GM19239 (cell line): ENCODE results near the gene DEDD.

ENCODE experiments used
- DNase-seq: peaks from one replicate; pipeline ENCODE4 v3.0.0; 2011; ENCODE audit warnings: low spot score; ENCODE audit not compliant: insufficient read length
- FAIRE-seq: peaks from 2 replicates; lab custom pipeline; 2011; peaks lifted over from hg19 to GRCh38; lab: Jason Lieb, UNC

Gene DEDD

DNA sequence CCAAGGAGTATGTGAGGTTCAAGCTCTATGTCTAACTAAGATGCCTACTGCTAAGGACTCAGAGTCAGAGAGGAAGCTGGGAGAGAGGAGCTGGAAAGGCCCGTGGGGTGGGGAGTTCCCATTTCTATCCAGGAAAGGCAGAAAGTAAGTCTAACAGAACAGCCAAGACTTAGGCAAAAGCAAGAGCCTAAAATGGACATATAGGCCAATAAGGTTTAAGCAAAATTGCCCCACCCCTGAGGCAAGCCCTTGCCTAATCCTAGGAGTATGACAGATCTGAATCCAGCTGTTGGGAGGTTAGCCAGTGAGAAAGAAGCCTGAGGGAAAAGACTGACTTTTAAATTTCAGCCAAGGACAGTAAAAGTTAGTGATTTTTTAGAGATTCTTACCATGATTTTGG is 35.9 kb downstream of the DEDD start:
- no peak for DNase-seq

GRCh38 chr1:161096015-161096414 is 36.5 kb downstream of the DEDD start:
- FAIRE-seq, result peak; percentile 44
- peak; percentile 59 for DNase-seq

More for the DNA sequence above, 35.9 kb downstream of the DEDD start:
- FAIRE-seq, result peak; percentile 37

DNA sequence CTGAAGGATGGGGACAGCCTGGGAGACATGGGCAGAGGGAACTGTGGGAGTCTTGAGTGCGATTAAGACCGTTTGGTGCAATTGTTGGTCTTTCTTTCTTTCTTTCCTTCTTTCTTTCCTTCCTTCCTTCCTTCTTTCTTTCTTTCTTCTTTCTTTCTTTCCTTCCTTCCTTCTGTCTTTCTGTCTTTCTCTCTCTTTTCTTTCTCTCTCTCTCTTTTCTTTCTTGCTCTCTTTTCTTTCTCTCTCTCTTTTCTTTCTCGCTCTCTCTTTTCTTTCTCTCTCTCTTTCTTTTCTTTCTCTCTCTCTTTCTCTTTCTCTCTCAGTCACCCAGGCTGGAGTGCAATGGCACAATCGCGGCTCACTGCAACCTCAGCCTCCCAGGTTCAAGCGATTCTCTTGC is 37.2 kb downstream of the DEDD start:
- no peak for FAIRE-seq

GRCh38 chr1:161094481-161094880 is 38.0 kb downstream of the DEDD start:
- DNase-seq, result no peak
- FAIRE-seq, result no peak

More for the DNA sequence above, 37.2 kb downstream of the DEDD start:
- no peak for DNase-seq

DNA sequence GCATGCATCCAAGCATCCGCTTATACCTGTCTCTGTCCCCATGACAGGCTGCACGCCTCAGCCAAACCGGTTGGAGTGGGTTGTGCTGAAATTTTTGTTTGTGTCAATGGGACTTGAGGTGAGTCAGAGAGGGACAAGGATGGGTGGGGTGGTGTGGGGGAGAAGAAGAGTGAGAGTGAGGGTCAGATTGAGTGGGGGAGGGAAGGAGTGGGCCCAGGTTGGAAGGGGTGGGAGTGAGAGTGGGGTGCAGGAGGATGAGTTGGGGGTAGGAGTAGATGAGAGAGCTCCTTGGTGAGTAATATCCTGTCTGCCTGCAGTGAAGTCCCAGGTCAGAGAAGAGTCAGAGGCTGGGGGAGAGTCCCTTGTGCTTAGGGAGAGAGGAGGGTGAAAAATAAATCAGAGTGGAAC is 39.8 kb downstream of the DEDD start:
- DNase-seq (no peak), FAIRE-seq (no peak)

DNA sequence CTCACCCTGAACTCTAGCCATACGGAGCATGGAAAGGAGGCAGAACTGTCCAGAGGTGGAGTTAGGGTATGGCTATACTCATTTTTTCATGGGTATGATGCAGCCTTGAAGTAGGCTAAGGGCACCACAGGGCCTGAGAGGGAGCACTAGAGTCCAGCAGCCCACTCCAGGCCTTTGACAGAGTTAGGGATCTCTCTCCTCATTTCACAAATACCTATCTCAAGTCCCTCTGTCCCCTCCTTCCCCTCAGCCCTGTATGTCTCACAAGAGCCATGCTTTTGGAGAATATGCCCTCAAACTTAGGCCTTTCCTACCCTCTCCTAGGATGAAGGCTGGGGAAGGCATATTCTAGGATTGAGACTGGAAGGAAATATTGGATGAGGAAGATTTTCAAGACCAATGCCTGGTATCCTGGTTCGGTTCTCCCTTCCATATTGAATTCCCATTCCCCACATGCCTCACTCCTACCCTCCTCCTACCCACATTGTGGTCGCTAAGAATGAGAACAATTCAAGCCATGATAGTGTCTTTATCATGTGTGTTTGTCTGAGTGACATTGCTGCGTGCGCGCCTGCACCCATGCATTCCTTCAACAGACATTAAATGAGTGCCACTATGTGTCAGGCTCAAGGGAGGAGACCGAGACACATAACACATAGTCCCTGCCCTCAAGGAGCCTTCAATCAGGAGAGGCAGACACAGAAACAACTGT is 40.5 kb downstream of the DEDD start:
- FAIRE-seq (no peak), DNase-seq (no peak)

- DNase-seq, result no peak
- FAIRE-seq, result no peak
Observed at GRCh38 chr1:161091093-161091492, 41.4 kb downstream of the DEDD start.

DNA sequence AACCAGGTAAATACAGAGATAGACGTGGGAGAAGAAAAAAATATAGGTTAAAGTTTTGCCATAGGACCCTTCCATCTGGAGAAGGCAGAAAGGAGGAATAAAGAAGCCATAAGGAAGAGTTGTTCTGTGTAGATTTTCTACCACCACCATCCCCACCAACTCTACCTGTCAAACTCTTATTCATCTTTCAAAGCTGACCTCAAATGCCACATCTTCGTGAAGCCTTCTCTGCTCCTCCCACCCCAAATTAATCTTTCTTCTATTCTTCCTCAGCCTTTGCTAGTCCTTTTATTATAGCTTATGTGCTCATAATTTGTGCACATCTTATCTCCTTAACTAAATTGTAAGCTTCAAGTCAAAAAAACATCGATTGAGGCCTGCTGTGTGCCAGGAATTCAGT is 41.9 kb downstream of the DEDD start:
- DNase-seq (no peak), FAIRE-seq (no peak)

GRCh38 chr1:161089938-161090337 is 42.5 kb downstream of the DEDD start:
- FAIRE-seq (no peak), DNase-seq (no peak)

- no peak for DNase-seq
- FAIRE-seq, result no peak
Observed at GRCh38 chr1:161089251-161089924, 43.1 kb downstream of the DEDD start, which contains the start of gene NECTIN4. Gene NECTIN4 (minus strand): TSS chr1:161089558. CDS start chr1:161089296, 262 bp downstream.

GRCh38 chr1:161088587-161089110 is 43.8 kb downstream of the DEDD start:
- no peak for DNase-seq
- no peak for FAIRE-seq

DNA sequence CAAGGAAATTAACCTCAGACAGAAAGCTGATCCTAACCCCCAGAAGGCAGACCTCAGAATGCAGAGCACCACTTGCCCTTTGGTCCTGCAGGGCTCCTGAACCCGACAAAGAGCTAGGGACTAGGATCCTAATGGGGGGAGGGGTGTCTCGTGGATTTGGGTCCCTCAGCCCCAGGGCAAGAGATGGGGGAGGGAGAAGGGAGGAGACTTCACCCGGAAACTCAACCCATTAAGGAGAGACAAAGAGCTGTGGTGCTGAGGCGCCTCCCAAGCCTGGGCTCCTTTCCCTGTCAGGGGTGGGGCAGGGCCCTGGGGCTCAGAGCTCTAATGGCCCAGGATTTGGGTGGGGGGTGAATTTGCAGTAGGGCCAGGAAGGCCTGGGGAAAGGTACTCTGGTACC is 46.0 kb downstream of the DEDD start:
- DNase-seq (no peak), FAIRE-seq (no peak)

DNA sequence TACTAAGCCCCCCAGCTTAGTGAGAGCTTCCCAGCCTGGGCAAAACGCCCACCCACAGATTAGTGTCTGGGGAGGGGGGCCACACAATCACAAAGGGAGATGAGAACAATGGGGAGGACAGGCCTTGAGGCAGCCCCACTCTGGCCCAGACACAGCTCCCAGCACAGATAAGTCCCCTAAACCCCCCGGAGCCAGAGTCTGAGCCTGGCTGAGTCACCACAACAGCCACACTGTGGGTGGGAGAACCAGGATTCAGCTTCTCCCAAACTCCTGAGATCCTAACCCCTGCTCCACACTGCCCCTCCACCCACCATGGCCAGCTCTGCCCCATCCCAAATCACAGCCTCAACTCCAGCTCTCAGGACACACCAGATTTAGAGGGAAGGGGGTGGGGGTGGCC is 47.3 kb downstream of the DEDD start:
- DNase-seq, result no peak
- no peak for FAIRE-seq

DNA sequence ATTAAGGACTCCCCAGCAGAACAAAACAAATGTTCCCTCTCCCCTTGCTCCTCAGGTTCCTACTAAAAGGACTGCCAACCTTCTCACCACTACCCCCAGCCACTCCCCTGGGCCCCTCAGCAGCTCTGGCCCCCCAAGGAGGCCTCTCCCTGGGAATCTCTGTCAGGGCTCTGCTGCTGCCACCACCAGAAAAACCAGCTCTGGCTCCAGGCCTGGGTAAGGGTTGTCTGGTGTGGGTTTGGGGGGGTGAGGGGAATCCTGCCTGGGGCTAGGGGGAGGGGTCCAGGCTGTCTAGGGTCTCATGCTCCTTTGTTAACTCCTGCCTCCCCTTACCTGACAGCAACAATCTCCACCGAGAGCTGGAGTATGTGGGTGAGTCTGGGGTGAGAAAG is 47.9 kb downstream of the DEDD start:
- FAIRE-seq, result no peak

GRCh38 chr1:161083748-161084596 is 48.5 kb downstream of the DEDD start:
- DNase-seq (no peak), FAIRE-seq (no peak)

More for the DNA sequence above, 47.9 kb downstream of the DEDD start:
- no peak for DNase-seq

GRCh38 chr1:161082996-161083747 is 49.3 kb downstream of the DEDD start:
- DNase-seq (no peak), FAIRE-seq (no peak)

DNA sequence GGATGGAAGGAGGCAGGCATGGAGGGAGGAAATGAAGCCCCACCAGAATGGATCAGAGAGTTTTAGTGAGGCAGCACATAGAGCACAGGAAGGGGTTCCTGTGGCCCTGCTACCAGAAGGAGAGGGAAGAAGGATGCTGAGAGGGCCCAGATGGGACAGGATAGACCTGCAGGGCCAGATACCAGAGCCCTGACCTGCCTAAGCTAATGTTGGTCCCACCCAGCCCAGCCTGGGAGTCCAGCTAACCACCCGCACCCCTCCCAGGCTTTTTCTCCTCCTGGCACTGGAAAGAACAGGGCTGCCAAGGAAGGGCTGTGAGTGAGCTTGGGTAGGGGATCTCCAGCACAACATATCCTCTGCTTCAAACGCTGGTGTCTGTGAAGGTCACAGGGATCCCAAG is 50.0 kb downstream of the DEDD start:
- no peak for FAIRE-seq
- no peak for DNase-seq

DNA sequence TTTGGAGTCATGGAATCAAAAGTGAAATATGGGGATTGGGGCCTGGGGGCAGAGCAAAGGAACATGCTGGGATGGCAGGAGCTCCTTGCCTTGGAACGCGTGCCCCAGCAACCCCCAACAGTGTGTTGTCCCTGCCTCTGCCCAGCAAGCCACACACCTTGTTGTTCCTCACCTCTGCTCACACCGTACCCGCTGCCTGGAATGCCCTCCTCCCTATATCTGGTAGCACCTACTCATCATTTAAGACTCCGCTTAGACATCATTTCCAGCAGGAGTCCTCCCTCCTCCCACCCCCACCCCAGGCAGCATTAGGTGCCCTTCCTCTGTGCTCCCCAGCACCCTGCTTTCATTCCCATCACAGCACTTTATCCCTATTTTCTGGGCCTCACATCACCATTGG is 50.9 kb downstream of the DEDD start:
- DNase-seq, result no peak
- no peak for FAIRE-seq

DNA sequence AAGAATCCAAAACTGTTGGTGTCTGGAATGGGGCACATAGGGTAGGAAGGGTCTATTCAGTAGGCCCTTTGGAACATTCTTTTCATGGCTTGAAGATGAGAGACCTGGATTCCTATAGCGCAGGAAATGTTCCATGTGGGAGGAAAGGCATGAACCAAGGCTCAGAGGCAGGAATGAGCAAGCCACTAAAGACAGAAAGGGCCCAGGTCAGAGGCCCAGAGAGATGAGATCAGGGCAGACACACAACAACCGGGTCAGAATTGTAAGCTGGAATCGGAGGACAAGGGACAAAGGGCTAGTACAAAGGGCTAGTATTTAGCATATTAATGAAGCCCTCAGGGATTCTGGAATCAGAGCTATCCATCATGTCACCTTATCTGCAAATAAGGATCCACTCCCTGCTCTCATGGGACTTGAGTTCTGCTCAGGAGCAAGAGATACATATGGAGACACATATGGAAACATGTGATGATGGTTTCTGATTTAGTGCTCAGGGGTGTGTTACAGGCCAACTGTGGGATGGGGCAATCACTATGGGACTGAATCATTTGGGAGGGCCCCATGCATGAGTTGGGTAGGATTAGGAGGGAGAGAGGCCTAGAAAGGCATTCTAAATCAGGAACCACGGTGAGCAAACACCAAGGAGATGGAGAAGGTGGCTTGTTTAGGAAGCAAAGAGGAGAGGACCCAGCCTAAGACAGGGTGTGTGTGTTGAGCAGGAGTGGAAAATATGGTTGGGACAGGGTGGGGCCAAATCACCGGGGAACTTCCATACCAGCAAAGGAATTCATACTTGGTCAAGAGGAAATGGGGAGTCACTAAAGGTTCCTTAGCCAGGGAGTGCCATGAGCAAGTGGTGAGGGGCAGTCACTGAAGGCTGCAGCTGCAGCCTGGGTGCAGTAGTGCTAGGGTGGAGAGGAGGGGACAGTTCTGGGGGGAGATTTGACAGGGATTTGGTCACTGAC is 51.7 kb downstream of the DEDD start:
- no peak for FAIRE-seq
- no peak for DNase-seq
